Activated naive CD8-positive, alpha-beta T cell treated with anti-CD3 and anti-CD28 coated beads for 36 hours (primary cell): Measurements from ENCODE around the gene TNRC6B. TPM values are rescaled to one million over a fixed set of nuclear protein-coding genes. Genes with fewer than 3 reads are reported as not detected.
"Not testable (repeated sequence)": the region's sequence is repeated elsewhere in the genome, so short reads cannot be mapped to it uniquely, and the experiment has no call there.

Experiments
- DNase-seq: peaks from one replicate; pipeline ENCODE4 v3.0.0; 2021
- H3K27ac Mint-ChIP-seq: one replicate; pipeline ENCODE4 v1.8.0; 2022; ENCODE audit warnings: mild to moderate bottlenecking, moderate library complexity, mixed read lengths
- H3K27me3 Mint-ChIP-seq: one replicate; pipeline ENCODE4 v1.8.0; 2022; ENCODE audit warnings: mild to moderate bottlenecking, mixed read lengths
- H3K36me3 Mint-ChIP-seq: one replicate; pipeline ENCODE4 v1.8.0; 2021; ENCODE audit warnings: mild to moderate bottlenecking, mixed read lengths
- H3K4me1 Mint-ChIP-seq: one replicate; pipeline ENCODE4 v1.8.0; 2021; ENCODE audit warnings: mixed read lengths
- H3K4me3 Mint-ChIP-seq: one replicate; pipeline ENCODE4 v1.8.0; 2022; ENCODE audit warnings: mild to moderate bottlenecking, moderate library complexity, mixed read lengths
- H3K9me3 Mint-ChIP-seq: one replicate; pipeline ENCODE4 v1.8.0; 2022; ENCODE audit warnings: mixed read lengths
- total RNA-seq, 2 experiments: library from RNA; stranded (reverse); gene quantifications; one replicate each; pipeline ENCODE4 v1.2.3, GENCODE V29; 2021

TNRC6B gene
- total RNA-seq, 2 experiments from 2014 or later: 35.9 to 37.5 TPM

GRCh38 chr22:40178417-40179409 lies 988 bp downstream of the TNRC6B start:
- H3K9me3 Mint-ChIP-seq: no peaks in the 10 kb centered on the region
- peak overlapping the region; percentile 86 for H3K4me3 Mint-ChIP-seq
- no peaks in the 10 kb centered on the region for H3K27me3 Mint-ChIP-seq
- peak; percentile 45 for DNase-seq
- H3K4me1 Mint-ChIP-seq: peaks cover 55% of the 10 kb centered on the region
- peaks cover 7% of the 10 kb centered on the region for H3K36me3 Mint-ChIP-seq
- H3K27ac Mint-ChIP-seq: peak overlapping the region; percentile 93

- peaks cover 60% of the 10 kb centered on the region for H3K4me1 Mint-ChIP-seq
- no peaks in the 10 kb centered on the region for H3K27me3 Mint-ChIP-seq
- H3K27ac Mint-ChIP-seq: peak overlapping the region; percentile 93
- no peak for DNase-seq
- peak overlapping the region; percentile 86 for H3K4me3 Mint-ChIP-seq
- H3K9me3 Mint-ChIP-seq: no peaks in the 10 kb centered on the region
- H3K36me3 Mint-ChIP-seq: peaks cover 11% of the 10 kb centered on the region
These were observed 1.8 kb downstream of the TNRC6B start for GRCh38 chr22:40179526-40179925.

- H3K27me3 Mint-ChIP-seq: no peaks in the 10 kb centered on the region
- H3K36me3 Mint-ChIP-seq: peaks cover 14% of the 10 kb centered on the region
- peak overlapping the region; percentile 57 for H3K27ac Mint-ChIP-seq
- no peak for DNase-seq
- H3K9me3 Mint-ChIP-seq: no peaks in the 10 kb centered on the region
- peak overlapping the region; percentile 40 for H3K4me3 Mint-ChIP-seq
- H3K4me1 Mint-ChIP-seq: peaks cover 60% of the 10 kb centered on the region
These were observed 2.7 kb downstream of the TNRC6B start for GRCh38 chr22:40180403-40180802.

DNA sequence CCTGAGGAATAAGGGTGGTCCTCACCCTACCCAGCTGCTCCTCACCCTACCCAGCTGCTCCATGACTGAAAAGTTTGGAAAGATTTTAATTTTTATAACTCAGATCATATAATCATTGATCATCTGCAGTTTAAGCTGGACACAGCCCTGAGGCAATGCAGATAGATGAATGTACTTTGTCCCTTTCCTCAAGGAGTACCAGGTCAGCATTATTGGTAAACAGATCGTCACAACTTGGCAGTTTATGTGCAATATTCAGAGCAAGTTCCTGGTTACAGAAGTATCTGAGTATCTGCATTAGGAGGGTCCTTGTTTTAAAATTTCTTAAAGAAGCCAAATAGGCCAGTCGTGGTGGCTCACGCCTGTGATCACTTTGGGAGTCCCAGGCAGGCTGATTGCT lies 3.6 kb downstream of the TNRC6B start:
- Mint-ChIP-seq H3K27ac (no peak overlapping the region), H3K36me3 (peaks cover 22% of the 10 kb centered on the region), H3K9me3 (no peaks in the 10 kb centered on the region)

DNA sequence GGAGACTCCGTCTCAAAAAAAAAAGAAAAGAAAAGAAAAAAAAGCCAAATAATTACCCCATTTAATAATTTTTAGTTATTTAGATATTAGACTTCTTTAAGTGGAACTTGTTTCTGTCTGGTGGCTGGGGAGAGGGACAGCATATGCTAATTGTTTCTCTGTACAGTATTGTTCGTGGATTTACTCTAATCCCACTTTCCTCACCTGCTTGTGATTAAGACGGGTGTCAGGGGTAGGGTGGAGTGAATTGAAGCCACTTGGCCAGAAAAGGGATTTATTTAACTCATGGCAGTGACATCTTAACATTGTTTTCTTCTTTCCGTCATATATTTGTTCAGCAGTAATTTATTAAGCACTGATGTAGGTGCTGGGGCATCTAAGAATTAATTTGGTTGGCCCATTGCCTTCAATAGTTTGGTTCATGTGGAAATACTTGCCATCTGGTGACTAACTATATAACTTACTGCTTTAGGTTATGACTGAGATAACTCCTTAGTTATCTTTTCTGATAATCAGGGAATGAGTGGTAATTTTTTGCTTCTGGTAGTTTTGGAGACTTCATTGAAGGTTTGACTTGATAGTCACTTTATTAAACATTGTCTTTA lies 4.6 kb downstream of the TNRC6B start:
- Mint-ChIP-seq H3K9me3 (no peaks in the 10 kb centered on the region), H3K27me3 (no peaks in the 10 kb centered on the region), H3K4me3 (peak overlapping the region; percentile 65), H3K4me1 (peaks cover 52% of the 10 kb centered on the region), H3K27ac (peak overlapping the region; percentile 84), H3K36me3 (peaks cover 25% of the 10 kb centered on the region)
- no peak for DNase-seq

More for the DNA sequence above, 3.6 kb downstream of the TNRC6B start:
- Mint-ChIP-seq H3K4me3 (no peak overlapping the region), H3K27me3 (no peaks in the 10 kb centered on the region), H3K4me1 (peaks cover 59% of the 10 kb centered on the region)
- DNase-seq: no peak

DNA sequence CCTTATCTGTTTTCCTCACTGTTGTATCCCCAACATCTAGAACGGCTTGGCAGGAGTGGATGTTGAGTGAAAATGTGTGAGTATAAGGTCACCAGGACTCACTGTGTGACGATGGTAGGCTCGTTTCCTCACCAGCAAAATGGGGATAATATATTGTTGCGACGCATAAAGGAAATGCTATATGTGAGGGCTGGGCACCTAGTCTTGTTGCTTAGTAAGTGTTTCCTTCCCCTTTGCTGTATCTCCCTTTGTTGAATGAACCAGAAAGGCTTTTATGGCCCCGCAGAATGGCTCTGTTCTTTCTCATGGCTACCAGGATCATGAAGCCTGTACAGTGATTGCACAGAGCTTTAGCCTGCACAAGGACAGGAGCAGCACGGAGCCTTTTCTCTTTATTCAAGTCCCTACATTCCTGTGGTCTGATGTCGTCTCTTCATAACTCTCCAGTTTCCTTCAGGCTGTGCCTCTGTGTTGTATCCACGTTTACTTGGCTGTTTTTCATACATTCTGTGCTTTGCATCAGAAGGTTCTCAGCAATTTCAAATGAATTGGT lies 5.4 kb downstream of the TNRC6B start:
- Mint-ChIP-seq H3K27me3 (no peaks in the 10 kb centered on the region), H3K36me3 (peaks cover 26% of the 10 kb centered on the region), H3K4me1 (peaks cover 53% of the 10 kb centered on the region), H3K4me3 (peak overlapping the region; percentile 65), H3K9me3 (no peaks in the 10 kb centered on the region), H3K27ac (peak overlapping the region; percentile 84)
- no peak for DNase-seq

DNA sequence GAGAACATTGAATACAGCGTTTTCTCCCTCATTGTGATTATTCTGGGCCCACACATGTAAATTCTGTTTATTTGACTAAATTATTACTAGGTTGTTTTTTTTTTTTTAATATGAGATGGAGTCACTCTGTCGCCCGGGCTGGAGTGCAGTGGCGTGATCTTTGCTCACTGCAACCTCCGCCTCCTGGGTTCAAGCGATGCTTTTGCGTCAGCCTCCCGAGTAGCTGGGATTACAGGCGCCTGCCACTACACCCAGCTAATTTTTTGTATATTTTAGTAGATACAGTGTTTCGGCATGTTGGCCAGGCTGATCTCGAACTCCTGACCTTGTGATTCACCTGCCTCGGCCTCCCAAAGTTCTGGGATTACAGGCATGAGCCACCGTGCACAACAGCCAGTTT lies 5.9 kb downstream of the TNRC6B start:
- Mint-ChIP-seq H3K27ac (peak overlapping the region; percentile 84), H3K36me3 (peaks cover 26% of the 10 kb centered on the region), H3K4me1 (peaks cover 54% of the 10 kb centered on the region), H3K4me3 (peak overlapping the region; percentile 65)
- not testable (repeated sequence) for DNase-seq, H3K9me3 Mint-ChIP-seq, H3K27me3 Mint-ChIP-seq

DNA sequence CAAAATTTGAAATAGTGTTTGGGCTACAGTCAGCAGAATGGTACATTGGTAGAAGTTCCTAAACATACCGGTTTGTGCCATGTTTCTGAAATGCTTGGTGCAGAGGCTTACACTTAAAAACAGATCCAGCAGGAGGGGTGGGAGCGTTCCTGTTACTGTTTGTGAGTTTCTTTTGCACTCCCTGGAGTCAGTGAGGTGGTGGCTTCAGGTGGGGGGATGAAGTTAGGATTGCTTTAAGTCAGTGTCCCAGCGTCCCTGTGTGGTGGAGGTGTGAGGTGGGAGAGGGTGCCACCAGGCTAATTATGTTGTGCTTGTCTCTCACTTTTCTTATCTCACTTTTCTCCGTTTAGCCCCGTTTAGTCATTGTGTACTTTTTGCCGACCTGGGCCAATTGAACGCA lies 9.7 kb downstream of the TNRC6B start:
- Mint-ChIP-seq H3K27me3 (no peaks in the 10 kb centered on the region), H3K9me3 (no peaks in the 10 kb centered on the region), H3K27ac (no peak overlapping the region), H3K4me3 (no peak overlapping the region), H3K36me3 (peaks cover 24% of the 10 kb centered on the region), H3K4me1 (peaks cover 51% of the 10 kb centered on the region)
- DNase-seq: no peak

- Mint-ChIP-seq H3K4me3 (no peak overlapping the region), H3K36me3 (peaks cover 19% of the 10 kb centered on the region), H3K27ac (no peak overlapping the region), H3K27me3 (no peaks in the 10 kb centered on the region), H3K4me1 (peaks cover 56% of the 10 kb centered on the region), H3K9me3 (no peaks in the 10 kb centered on the region)
- DNase-seq: no peak
These were observed 12.3 kb downstream of the TNRC6B start for GRCh38 chr22:40189997-40190396.

- H3K9me3 Mint-ChIP-seq: no peaks in the 10 kb centered on the region
- no peak overlapping the region for H3K4me3 Mint-ChIP-seq
- H3K27ac Mint-ChIP-seq: peak overlapping the region; percentile 47
- no peaks in the 10 kb centered on the region for H3K27me3 Mint-ChIP-seq
- H3K36me3 Mint-ChIP-seq: peaks cover 16% of the 10 kb centered on the region
- DNase-seq: no peak
- H3K4me1 Mint-ChIP-seq: peaks cover 53% of the 10 kb centered on the region
These were observed 12.8 kb downstream of the TNRC6B start for GRCh38 chr22:40190501-40190900.

DNA sequence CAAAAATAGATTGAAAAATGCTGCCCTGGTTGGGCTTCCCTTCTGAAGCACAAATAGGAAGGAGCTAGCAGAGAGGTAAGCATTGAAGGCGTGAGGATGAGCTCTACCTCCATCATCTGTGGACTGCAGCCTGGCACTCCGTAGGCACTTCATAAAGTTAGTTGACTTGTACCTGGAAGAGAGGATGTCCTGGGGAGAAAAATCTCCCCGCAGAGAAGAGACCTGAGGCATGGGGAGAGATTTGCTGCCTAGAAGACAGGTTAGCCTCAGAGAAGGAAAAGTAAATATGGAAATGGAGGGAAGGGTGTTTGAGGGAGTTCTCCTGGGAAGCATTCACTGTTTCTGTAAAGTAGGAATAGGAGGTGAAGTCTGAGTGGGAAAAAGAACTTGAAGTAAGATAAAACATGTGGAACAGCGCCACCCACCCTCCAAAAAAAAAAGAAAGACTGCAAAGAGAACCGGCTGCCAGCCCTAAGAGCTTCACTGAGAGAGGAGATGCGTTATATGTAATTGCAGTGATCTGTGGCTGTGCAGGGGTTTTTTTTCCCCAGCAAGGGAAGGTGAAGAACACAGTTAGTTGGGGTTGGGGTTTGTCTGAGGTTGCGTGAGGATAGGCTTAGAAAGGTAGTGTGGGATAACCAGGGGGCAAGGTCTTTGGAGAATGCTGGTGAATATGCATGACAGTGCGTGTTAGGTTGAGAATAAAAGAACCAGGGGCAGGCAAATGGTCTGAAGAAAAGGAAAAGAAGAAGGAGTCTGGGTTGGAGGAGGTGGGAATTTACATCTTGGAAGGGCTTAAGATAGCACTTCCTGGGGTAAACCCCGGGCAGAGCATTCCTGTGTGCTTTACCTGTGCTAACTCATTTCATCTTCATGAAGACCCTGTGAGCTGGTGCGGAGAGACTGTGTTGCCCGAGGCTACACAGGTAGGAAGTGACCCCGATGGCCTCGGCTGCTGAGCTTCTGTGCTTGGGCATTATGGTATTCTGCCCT lies 16.0 kb downstream of the TNRC6B start:
- H3K27me3 Mint-ChIP-seq: no peaks in the 10 kb centered on the region
- H3K27ac Mint-ChIP-seq: peak overlapping the region; percentile 49
- DNase-seq: no peak
- H3K4me1 Mint-ChIP-seq: peaks cover 59% of the 10 kb centered on the region
- no peaks in the 10 kb centered on the region for H3K9me3 Mint-ChIP-seq
- peaks cover 8% of the 10 kb centered on the region for H3K36me3 Mint-ChIP-seq
- no peak overlapping the region for H3K4me3 Mint-ChIP-seq

DNA sequence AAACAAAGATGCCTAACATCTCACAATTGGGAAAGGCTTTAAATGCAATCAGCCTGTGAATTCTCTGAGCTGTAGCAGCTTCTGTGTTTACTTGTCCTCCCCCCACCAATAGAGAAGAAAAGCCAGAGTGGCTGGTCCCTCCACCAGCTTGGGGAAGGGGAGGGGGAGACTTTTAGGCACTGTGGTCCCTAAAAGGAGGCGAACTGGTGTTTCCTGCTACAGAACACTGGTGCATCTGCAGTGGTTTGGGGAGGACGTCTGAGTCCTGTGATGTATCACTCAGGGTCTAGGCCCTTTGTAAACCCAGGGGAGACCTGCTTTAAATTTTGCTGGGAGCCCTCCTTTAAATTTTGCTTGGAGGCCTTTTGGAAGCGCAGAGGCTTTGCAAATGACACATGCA lies 16.9 kb downstream of the TNRC6B start:
- H3K36me3 Mint-ChIP-seq: peaks cover 15% of the 10 kb centered on the region
- H3K4me3 Mint-ChIP-seq: no peak overlapping the region
- no peaks in the 10 kb centered on the region for H3K27me3 Mint-ChIP-seq
- H3K9me3 Mint-ChIP-seq: no peaks in the 10 kb centered on the region
- DNase-seq: no peak
- H3K4me1 Mint-ChIP-seq: peaks cover 69% of the 10 kb centered on the region
- peak overlapping the region; percentile 27 for H3K27ac Mint-ChIP-seq

GRCh38 chr22:40196628-40197360 lies 19.1 kb downstream of the TNRC6B start:
- Mint-ChIP-seq H3K27ac (peak overlapping the region; percentile 82), H3K27me3 (no peaks in the 10 kb centered on the region), H3K9me3 (no peaks in the 10 kb centered on the region), H3K4me1 (peaks cover 66% of the 10 kb centered on the region), H3K4me3 (peak overlapping the region; percentile 44), H3K36me3 (peaks cover 10% of the 10 kb centered on the region)
- DNase-seq: peak; percentile 62

DNA sequence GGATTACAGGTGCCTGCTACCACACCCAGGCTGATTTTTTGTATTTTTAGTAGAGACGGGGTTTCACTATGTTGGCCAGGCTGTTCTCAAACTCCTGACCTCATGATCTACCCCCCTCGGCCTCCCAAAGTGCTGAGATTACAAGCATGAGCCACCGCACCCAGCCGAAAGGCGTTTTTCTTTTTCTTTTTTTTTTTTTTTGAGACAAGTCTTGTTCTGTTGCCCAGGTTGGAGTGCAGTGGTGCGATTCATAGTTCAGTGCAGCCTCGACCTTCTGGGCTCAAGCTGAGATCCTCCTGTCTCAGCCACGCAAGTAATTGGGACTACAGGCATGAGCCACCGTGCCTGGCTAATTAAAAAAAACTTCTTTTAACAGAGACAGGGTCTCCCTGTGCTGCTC lies 19.7 kb downstream of the TNRC6B start:
- not testable (repeated sequence) for H3K9me3 Mint-ChIP-seq, H3K36me3 Mint-ChIP-seq, H3K27me3 Mint-ChIP-seq, DNase-seq, H3K4me3 Mint-ChIP-seq
- peak overlapping the region; percentile 82 for H3K27ac Mint-ChIP-seq
- peaks cover 69% of the 10 kb centered on the region for H3K4me1 Mint-ChIP-seq
